Fibroblast of villous mesenchyme (primary cell): Measurements from ENCODE around the gene ADH7. TPM values are rescaled to one million over a fixed set of nuclear protein-coding genes. Genes with fewer than 3 reads are reported as not detected.
A peak's percentile ranks its signal among the peaks of the same experiment; 100 is the strongest.
"Not testable (repeated sequence)": the region's sequence is repeated elsewhere in the genome, so short reads cannot be mapped to it uniquely, and the experiment has no call there.

Experiments used
- DNase-seq: peaks from one replicate; pipeline ENCODE4 v3.0.0-alpha.2; 2010; ENCODE audit warnings: low read depth
- H3K4me3 ChIP-seq: 2 replicates; pipeline ENCODE4 v1.5.1; 2011; ENCODE audit warnings: low read depth, mild to moderate bottlenecking, low read length
- CTCF ChIP-seq: IDR thresholded peaks from 2 replicates; pipeline ENCODE4 v1.5.1; 2012; ENCODE audit warnings: low read depth, mild to moderate bottlenecking, low read length; ENCODE audit not compliant: insufficient read depth
- total RNA-seq: library from RNA; depleted of rRNA; stranded (reverse); fragments of >200 nt; gene quantifications from 2 replicates; pipeline ENCODE4 v1.2.3, GENCODE V29; 2012

ADH7 gene
- total RNA-seq, 1 donor, result not detected

- no peak for TF ChIP-seq CTCF
- no peak for DNase-seq
- no peak overlapping the region for H3K4me3 ChIP-seq
Observed at GRCh38 chr4:99436462-99436861, 1.3 kb upstream of the ADH7 start.

DNA sequence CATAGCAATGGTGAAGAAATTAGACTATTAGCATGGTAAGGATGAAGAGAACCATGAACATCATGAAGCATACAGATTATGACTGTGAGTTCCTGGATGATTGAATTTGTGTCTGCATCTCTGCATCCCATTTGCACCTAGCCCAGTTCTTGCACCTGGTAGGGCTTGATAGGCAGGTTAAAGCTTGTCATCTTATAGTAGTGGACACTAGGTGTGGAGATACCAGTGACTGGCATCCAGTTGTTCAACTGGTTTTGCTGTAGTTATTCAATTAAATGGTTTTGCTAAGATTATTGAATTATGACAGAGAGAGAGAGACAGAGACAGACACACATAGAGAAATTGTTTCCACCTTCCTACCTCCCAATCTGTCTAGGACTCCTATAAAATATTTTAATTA, 5.0 kb downstream of the ADH7 start:
- DNase-seq, result no peak
- TF ChIP-seq CTCF, result no peak
- H3K4me3 ChIP-seq, result no peak overlapping the region

- H3K4me3 ChIP-seq, result no peak overlapping the region
- TF ChIP-seq CTCF, result no peak
- no peak for DNase-seq
Observed at GRCh38 chr4:99417125-99417524, 18.0 kb downstream of the ADH7 start.

DNA sequence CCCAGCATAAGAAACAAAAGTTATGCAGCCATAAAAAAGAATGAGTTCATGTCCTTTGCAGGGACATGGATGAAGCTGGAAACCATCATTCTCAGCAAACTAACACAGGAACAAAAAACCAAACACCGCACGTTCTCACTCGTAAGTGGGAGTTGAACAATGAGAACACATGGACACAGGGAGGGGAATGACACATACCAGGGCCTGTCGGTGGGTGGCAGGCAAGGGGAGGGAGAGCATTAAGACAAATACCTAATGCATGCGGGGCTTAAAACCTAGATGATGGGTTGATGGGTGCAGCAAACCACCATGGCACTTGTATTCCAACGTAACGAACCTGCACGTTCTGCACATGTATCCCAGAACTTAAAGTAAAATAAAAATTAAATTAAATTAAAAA, 19.4 kb downstream of the ADH7 start:
- not testable (repeated sequence) for H3K4me3 ChIP-seq, DNase-seq

- DNase-seq, result not testable (repeated sequence)
Observed at GRCh38 chr4:99414902-99415301, 20.2 kb downstream of the ADH7 start.

DNA sequence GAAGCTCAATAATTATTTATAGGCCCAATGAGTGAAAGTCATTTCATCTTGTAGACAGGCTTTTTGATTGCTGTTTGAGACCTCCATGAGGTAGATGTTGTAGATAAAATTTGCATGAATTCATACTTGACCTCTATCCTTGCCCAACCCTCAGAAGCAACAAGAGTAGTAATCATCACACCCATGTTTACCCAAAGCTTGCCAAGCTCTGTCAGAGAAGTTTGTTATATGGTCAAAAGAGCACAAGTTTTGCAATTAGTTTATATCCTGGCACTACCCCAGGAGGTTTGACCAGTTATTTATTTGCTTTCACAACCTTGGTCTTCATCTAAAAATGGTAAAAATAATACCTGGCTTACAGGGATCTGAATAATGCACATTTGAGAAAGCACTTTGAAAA, 20.7 kb downstream of the ADH7 start:
- DNase-seq, result peak; percentile 44
- no peak for TF ChIP-seq CTCF

More at GRCh38 chr4:99414902-99415301, 20.2 kb downstream of the ADH7 start:
- H3K4me3 ChIP-seq, result not testable (repeated sequence)

GRCh38 chr4:99413140-99413539, 22.0 kb downstream of the ADH7 start:
- H3K4me3 ChIP-seq, result no peak overlapping the region
- TF ChIP-seq CTCF, result no peak
- DNase-seq, result no peak

More for the DNA sequence above, 20.7 kb downstream of the ADH7 start:
- H3K4me3 ChIP-seq, result no peak overlapping the region

DNA sequence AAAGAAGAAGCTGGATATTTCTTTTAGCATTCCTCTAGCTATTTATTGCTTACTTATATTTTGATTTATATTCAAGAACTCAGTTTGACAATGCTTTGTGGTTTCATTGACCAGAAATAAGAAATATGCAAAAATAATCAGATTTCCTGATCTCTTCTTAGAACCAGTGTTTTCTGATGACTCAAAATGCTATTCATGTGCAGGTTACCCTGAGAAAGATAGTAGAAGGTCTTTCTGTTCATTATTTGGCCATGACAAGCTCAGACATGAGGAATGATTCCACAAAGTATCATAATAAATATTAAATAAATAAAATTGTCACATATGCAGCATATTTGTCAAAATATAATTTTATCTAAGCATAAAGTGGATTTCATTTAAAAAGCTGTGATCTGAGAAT, 24.1 kb downstream of the ADH7 start:
- no peak for TF ChIP-seq CTCF
- DNase-seq, result no peak
- H3K4me3 ChIP-seq, result no peak overlapping the region
